Measurements from ENCODE around the gene SETD6. TPM values are rescaled to one million over a fixed set of nuclear protein-coding genes. Genes with fewer than 3 reads are reported as not detected.

The SETD6 gene
- total RNA-seq, 1 donor from 2014 or later = 25.9 TPM

DNA sequence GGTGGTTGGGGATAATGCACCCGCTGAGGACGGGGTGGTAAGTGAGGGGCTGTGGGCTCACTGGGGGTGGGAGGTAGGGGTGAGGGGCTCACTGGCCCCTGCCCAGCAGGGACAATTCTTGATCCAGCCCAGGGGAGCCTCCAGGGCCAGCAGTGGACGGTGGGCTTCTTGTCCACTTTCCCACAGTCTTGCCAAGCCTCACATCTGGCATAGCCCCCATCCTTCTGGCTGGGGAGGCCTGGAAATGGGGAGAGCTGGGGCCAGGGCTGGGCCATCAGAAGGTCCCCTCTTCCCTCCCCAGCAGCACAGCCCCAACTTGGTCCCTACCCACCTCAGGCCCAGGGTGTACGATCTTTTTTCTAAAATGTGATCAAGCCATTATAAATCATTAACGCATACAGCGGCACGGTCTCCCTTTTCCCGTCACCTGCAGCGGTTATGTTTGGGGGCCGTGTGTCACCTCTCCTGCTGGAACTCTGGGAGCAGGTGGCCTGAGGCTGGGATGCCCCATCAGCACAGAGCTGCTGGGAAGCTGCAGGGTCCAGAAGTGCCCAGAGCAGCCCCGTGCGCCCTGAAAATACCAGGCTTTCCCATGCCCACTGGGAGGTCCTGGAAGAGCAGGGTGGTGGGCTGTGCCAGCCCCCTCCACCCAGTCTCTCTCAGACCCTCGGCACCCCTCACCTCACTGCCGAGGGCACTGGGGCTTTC lies 7.2 kb upstream of the SETD6 start:
- H3K27ac Mint-ChIP-seq (ENCODE audit: unreplicated experiment) = no peak overlapping the region
- no peak for DNase-seq
- H3K27me3 Mint-ChIP-seq (ENCODE audit: unreplicated experiment) = peaks cover 15% of the 10 kb centered on the region
- peaks cover 12% of the 10 kb centered on the region for H3K9me3 Mint-ChIP-seq (ENCODE audit: unreplicated experiment)
- no peaks in the 10 kb centered on the region for H3K36me3 Mint-ChIP-seq (ENCODE audit: unreplicated experiment)
- peaks cover 10% of the 10 kb centered on the region for H3K4me1 Mint-ChIP-seq (ENCODE audit: low read depth, unreplicated experiment)
- TF ChIP-seq, protein P1, sequence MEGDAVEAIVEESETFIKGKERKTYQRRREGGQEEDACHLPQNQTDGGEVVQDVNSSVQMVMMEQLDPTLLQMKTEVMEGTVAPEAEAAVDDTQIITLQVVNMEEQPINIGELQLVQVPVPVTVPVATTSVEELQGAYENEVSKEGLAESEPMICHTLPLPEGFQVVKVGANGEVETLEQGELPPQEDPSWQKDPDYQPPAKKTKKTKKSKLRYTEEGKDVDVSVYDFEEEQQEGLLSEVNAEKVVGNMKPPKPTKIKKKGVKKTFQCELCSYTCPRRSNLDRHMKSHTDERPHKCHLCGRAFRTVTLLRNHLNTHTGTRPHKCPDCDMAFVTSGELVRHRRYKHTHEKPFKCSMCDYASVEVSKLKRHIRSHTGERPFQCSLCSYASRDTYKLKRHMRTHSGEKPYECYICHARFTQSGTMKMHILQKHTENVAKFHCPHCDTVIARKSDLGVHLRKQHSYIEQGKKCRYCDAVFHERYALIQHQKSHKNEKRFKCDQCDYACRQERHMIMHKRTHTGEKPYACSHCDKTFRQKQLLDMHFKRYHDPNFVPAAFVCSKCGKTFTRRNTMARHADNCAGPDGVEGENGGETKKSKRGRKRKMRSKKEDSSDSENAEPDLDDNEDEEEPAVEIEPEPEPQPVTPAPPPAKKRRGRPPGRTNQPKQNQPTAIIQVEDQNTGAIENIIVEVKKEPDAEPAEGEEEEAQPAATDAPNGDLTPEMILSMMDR (IDR thresholded peaks at IDR 0.05; ENCODE audit: partially characterized antibody, unreplicated experiment) = no peak
- no peak overlapping the region for H3K4me3 Mint-ChIP-seq (ENCODE audit: unreplicated experiment)

DNA sequence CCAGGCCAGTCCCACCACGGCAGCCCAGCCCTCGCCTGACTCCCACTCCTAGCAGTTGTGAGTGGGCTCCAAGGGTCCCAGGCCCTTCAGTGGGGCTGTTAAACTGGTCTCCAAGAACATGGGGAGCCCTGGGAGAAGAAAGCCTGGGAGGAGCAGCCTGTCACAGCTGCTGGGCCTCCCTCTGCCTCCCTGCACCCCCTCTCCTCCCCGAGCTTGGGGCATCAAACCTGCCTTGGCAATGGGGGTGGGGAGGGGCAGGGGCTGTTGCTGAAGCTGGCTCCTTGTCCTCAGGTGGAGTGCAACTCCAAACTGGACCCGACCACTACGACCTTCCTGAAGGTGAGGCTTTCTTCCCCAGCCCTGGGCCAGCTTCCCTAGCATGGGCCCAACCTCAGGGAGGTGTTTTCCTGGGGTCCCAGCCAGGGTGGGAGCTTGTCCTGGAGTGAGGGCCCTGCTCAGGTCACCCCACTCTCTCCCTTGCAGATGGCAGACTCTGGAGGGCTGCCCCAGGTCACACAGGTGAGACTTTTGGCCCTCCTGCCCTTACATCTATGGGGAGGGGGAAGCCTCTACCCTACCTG lies 6.6 kb upstream of the SETD6 start:
- H3K4me3 Mint-ChIP-seq (ENCODE audit: unreplicated experiment) = no peak overlapping the region
- peaks cover 10% of the 10 kb centered on the region for H3K4me1 Mint-ChIP-seq (ENCODE audit: low read depth, unreplicated experiment)
- H3K9me3 Mint-ChIP-seq (ENCODE audit: unreplicated experiment) = peaks cover 12% of the 10 kb centered on the region
- H3K36me3 Mint-ChIP-seq (ENCODE audit: unreplicated experiment) = no peaks in the 10 kb centered on the region
- H3K27ac Mint-ChIP-seq (ENCODE audit: unreplicated experiment) = no peak overlapping the region
- DNase-seq = no peak
- H3K27me3 Mint-ChIP-seq (ENCODE audit: unreplicated experiment) = peaks cover 15% of the 10 kb centered on the region
- TF ChIP-seq, protein P1 (IDR thresholded peaks at IDR 0.05; ENCODE audit: partially characterized antibody, unreplicated experiment) = no peak

DNA sequence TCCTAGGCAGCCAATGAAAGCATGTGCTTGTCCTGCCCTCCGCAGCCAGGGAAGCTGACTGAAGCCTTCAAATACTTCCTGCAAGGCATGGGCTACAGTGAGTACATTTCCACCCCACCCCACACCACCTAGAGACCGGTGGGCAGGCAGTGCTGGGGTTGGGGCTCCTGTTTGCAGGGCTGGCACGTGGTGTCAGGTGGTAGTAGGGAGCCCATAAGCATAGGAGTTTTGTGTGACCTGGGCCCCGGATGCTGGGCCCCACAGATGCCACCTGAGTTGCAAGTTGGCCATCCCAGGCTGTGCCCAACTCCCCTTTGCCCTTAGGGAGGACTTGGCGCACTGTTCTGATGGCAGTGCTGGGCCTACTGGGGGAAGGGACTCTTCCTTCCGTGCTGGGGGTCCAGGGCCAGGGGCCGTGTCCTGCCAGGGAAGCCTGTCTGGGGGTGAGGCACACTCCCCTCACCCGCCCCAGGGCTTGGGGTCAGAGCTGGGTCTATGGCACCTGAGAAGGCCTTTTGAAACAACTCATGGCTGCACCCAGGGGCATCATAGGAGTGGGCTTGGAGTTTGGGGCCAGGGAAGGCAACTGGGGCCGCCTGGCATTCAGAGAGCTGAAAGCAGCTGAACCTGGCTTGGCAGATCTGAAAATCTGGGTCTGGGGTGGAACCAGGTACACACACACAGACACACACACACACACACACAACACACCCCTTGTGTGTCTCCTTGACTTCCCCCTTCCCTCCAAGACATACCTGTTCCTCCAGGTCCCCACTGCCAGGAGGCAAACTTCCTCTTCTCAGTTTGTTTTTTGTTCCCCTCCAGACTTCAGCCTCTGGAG lies 5.8 kb upstream of the SETD6 start:
- DNase-seq = no peak
- peaks cover 15% of the 10 kb centered on the region for H3K27me3 Mint-ChIP-seq (ENCODE audit: unreplicated experiment)
- H3K9me3 Mint-ChIP-seq (ENCODE audit: unreplicated experiment) = peaks cover 12% of the 10 kb centered on the region
- peak overlapping the region; percentile 84 for H3K27ac Mint-ChIP-seq (ENCODE audit: unreplicated experiment)
- TF ChIP-seq, protein P1 (IDR thresholded peaks at IDR 0.05; ENCODE audit: partially characterized antibody, unreplicated experiment) = no peak
- H3K4me3 Mint-ChIP-seq (ENCODE audit: unreplicated experiment) = no peak overlapping the region
- peaks cover 10% of the 10 kb centered on the region for H3K4me1 Mint-ChIP-seq (ENCODE audit: low read depth, unreplicated experiment)
- no peaks in the 10 kb centered on the region for H3K36me3 Mint-ChIP-seq (ENCODE audit: unreplicated experiment)

DNA sequence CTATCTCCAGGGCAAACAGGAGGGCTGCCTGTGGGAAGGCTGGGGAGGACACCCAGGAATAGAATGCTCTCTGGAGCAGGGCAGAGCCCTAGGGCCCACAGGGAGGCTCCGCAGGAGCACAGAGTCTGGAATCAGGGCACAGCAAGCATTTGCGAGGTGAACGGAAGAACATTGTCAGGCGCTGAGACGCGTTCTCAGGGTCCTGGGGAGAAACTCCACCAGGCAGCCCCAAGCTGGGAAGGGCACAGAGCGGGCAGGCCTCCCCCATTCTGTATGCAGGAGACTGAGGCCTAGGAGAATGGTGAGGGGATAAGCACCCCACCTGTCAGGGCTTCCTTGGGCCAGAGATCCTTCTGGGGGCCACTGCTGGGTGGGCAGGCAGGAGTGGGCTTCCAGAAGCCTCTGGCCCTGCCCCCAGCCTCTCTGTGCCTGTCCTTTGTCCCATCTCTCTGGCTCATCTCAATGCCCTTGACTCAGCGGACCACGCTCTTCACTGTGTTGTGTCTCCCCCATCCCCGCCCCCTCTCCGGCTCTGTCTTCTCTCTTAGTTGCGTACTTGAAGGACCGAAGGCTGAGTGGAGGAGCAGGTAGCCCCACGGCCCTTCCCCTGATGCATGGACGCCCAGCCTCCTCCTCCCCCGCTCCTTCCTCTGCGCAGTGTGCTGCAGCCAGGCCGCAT lies 5.1 kb upstream of the SETD6 start:
- Mint-ChIP-seq H3K27ac (ENCODE audit: unreplicated experiment) (peak overlapping the region; percentile 84), H3K27me3 (ENCODE audit: unreplicated experiment) (peaks cover 19% of the 10 kb centered on the region), H3K4me1 (ENCODE audit: low read depth, unreplicated experiment) (peaks cover 10% of the 10 kb centered on the region), H3K4me3 (ENCODE audit: unreplicated experiment) (no peak overlapping the region), H3K9me3 (ENCODE audit: unreplicated experiment) (peaks cover 17% of the 10 kb centered on the region), H3K36me3 (ENCODE audit: unreplicated experiment) (no peaks in the 10 kb centered on the region)
- DNase-seq = no peak
- TF ChIP-seq, protein P1 (IDR thresholded peaks at IDR 0.05; ENCODE audit: partially characterized antibody, unreplicated experiment) = no peak
